ENCODE results near the gene MON2.
A peak's percentile ranks its signal among the peaks of the same experiment; 100 is the strongest.
"Not testable (repeated sequence)": the region's sequence is repeated elsewhere in the genome, so short reads cannot be mapped to it uniquely, and the experiment has no call there.

Gene MON2, protein sequence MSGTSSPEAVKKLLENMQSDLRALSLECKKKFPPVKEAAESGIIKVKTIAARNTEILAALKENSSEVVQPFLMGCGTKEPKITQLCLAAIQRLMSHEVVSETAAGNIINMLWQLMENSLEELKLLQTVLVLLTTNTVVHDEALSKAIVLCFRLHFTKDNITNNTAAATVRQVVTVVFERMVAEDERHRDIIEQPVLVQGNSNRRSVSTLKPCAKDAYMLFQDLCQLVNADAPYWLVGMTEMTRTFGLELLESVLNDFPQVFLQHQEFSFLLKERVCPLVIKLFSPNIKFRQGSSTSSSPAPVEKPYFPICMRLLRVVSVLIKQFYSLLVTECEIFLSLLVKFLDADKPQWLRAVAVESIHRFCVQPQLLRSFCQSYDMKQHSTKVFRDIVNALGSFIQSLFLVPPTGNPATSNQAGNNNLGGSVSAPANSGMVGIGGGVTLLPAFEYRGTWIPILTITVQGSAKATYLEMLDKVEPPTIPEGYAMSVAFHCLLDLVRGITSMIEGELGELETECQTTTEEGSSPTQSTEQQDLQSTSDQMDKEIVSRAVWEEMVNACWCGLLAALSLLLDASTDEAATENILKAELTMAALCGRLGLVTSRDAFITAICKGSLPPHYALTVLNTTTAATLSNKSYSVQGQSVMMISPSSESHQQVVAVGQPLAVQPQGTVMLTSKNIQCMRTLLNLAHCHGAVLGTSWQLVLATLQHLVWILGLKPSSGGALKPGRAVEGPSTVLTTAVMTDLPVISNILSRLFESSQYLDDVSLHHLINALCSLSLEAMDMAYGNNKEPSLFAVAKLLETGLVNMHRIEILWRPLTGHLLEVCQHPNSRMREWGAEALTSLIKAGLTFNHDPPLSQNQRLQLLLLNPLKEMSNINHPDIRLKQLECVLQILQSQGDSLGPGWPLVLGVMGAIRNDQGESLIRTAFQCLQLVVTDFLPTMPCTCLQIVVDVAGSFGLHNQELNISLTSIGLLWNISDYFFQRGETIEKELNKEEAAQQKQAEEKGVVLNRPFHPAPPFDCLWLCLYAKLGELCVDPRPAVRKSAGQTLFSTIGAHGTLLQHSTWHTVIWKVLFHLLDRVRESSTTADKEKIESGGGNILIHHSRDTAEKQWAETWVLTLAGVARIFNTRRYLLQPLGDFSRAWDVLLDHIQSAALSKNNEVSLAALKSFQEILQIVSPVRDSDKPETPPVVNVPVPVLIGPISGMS (N-terminal part only)

DNA sequence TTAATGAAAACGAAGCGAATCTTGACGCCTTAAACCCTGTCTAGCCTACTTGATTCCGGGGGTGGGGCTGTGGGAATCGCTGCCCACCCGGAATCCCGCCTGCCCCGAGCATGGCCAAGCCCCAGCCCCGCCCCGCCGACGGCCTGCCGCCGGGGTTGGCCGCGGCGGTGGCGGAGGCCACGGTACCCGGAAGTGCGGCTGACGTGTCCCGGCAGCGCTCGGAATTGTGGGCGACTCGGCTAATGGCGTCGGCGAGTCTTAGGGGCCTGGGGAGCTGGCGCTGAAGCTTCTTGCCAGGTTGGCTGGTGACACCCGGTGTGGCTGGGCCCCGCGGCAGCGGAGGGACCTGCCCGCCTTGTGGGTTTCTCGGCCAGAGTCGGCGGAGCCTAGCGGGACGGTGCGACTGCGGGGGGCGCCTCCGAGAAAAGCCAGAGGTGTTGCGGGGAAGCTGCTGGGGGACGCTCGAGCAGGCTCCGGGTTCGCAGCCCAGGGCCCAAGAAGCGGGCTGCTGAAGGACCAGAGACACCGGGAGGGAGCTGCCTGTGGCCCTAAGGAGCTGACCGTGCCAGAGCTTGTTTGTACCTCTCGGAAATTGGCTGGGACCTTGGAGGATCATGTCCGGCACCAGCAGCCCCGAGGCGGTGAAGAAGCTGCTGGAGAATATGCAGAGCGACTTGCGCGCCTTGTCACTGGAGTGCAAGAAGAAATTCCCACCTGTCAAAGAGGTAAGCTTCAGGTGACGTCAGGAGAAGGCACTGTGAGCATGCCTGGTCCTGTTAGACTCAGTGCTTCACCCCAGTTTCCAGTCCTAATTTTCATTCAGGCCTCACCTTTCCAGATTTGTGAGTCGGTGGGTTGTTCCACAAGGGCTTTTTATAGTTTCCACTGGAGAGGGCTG lies at the start of gene MON2:
MON2 (plus strand) TSS at position 233 of the 898 bp plus-strand sequence; CDS start at position 615, 382 bp downstream.
- peak within 1 kb of the TSS; percentile 93 for H3K4me3 ChIP-seq (ENCODE audit: low read depth, low read length)

DNA sequence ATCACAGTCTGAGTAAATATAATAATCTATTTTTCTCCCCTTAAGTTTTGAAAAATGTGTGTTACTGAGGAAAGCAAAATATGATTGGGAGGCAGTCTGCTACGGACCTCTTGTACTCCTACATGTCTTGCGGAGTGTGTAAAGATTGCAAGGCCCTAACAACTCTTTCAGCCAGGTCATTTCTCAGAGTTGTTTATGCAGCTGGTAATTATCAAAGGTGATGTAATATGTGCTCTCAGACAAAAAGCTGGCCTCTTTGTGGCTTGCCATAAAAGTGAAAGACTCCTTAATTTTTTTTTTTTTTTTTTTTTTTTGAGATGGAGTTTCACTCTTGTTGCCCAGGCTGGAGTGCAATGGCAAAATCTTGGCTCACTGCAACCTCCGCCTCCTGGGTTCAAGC lies 40.5 kb upstream of the MON2 start:
- no peak overlapping the region for H3K4me3 ChIP-seq (ENCODE audit: low read depth, low read length)

DNA sequence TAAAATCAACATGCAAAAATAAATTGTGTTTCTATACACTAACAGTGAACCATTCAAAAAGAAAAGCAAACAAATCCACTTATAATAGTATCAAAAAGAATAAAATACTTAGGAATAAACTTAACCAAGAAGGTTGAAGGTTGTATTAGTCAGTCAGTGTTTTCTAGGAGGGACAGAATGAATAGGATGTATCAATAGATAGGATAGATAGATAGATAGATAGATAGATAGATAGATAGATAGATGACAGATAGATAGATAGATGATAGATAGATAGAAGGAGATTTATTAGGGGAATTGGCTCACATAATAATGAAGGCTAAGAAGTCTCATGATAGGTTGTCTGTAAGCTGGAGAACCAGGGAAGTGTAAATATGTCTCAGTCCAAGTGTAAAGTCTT lies 37.2 kb upstream of the MON2 start:
- H3K4me3 ChIP-seq (ENCODE audit: low read depth, low read length): no peak overlapping the region

DNA sequence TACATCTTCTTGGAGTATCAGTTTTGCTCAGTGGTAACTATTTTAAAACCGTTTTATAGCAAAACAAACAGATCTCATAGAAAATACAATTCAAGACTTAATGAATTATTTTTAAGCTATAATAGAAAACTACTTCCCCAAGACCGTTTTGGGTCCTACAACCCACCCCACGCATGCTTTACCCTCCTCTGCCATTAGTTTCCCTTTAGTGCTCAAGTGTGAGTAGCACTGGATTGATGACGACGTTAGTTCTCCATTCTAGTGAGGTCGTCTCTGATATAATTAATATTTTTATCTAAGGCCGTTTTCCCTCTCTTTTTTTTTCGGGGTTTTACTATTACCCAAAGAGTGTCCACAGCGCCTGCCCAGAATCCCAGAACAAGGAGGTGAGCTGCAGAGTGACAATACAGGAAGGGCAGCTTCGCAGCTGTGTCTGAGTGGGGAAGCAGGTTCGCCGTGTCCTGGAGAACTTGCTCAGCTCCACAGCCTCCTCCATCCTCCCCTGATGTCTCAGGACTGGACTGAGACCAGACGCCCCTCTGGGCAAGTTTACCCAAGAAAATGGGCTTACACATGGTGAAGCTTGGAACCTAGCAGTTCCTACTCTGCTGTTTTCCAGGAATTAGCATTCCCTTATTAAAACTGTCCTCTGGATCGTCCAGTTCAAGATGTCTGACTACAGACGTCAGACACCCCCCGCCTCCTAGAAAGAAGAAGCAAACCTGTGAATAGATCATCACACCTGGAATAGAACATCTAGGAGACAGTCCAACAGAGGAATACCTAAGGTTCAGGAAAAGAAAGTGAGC lies 31.9 kb upstream of the MON2 start:
- H3K4me3 ChIP-seq (ENCODE audit: low read depth, low read length): peak overlapping the region; percentile 60

DNA sequence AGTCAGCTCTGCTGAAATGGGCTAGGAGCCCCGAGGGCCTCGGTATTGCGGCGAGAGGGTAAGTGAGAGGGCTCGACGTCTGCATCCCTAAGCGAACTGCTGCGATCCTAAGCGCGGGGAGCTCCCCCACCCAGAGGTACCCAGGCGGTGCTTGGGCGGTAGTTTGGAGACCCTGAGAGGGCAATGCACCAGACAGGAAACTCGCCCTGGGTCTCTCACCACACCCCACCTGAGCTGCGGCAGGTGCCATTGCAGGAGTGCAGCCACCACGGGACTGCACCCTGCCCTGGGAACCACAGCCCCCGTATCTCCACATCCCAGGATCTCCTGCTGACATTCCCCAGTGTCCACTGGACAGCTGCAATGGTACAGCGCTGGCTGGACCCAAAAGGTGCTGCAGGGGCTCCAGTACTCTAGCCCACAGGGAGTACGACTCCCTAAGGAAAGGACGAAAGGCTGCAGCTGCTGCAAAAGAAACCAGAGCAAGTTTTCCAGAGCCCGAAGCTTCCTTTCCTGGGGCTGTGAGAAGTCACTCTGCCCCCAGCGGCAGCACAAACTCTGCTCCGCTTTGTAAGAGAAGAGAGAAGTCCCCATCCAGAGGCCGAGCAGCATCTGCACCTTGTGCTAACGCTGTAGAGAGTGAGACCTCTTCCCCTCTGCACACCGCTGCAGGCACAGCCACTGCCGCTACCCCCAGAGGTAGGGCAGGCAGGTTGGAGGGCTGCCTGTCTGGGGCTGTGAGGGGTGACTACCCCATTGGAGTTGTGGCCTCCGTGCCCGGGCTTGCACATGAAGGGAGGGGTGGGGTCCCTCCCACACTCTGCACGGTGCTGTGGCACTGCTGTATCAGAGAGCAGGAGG lies 31.1 kb upstream of the MON2 start:
- peak overlapping the region; percentile 60 for H3K4me3 ChIP-seq (ENCODE audit: low read depth, low read length)

DNA sequence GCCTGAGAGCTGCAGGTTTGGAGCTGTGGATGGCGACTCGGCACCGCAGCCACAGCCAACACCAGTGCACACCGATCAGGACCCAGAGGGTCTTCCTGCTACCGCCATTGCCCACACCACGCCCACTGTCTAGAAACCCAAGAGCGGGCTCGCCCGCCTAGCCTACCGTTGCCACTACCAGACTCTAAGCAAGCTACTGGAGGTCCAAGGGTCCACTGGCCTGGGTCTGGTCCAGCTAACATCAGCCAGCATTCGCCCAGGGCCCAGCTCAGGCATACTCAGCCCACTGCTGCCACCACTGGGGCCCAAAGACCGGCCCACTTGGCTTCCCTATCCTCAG lies 30.5 kb upstream of the MON2 start:
- H3K4me3 ChIP-seq (ENCODE audit: low read depth, low read length): peak overlapping the region; percentile 60

DNA sequence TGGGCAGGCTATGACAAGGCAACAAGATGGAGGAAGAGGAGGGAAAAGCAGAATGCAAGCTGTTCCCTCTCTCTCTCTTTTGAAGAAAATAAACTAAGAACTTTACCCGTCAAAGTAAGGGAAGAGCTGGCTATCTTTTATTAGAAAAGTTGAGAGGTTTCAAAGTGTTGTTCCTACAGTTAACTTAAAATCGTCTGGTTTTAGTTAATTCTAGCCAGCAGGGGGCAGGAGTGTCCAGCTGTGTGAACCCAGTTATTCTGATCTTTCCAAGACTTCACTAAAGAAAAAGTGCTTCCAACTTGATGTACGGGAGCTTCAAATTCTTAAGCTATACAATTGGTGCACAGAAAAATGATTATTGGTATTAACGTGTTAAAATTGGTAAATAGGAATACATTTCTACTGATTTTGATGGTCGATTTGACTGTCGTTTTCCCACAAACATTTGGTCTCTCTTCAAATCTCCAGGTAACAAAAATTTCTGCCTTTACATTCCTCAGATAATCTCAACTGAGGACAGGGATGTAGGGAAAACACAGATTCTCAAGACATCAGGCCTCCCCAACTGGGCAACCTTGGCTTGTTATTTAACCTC lies 28.4 kb upstream of the MON2 start:
- H3K4me3 ChIP-seq (ENCODE audit: low read depth, low read length): no peak overlapping the region

DNA sequence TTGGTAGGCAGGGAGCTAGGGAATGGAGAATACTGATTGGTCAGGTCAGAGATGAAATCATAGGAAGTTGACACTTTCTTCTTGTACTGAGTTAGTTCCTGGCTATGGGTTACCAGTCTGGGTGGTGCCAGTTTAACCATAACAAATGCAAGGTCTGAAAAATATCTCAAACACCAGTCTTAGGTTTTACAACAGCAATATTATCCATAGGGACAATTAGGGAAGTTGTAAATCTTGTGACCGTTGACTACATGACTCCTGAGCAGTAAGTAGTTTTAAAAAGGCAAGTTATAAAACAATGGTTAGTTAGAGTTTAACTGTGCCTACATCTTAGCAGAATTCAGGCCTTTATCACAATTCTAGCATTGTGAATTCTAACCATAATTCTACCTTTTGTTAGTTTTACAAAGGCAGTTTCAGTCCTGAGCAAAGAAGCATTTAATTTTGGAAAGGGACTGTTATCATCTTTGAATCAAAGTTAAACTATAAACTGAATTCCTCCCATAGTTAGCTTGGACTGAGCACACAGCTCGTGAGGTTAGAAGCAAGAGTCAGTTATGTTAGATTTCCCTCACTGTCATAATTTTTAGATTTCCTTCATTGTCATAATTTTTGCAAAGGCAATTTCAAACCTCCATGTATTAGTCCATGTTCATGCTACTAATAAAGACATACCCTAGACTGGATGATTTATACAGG lies 19.7 kb upstream of the MON2 start:
- H3K4me3 ChIP-seq (ENCODE audit: low read depth, low read length): no peak overlapping the region

DNA sequence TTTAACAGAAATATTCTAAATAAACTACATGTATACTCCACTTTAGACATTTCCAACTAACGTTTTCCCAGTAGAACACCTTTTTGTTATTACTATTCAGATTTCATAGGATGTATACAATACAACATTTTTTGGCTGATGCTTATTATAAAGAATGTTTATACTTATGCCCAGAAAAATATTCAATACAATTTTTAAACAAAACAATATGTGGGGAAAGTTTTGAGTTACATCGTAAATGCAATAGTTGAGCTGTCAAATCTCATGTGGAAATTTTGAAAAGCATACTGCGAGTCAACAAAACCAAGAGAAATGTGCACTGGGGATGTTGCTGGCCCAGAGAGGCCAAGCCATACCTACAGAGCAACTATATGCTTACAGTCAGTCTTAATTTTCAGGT lies 18.2 kb upstream of the MON2 start:
- no peak overlapping the region for H3K4me3 ChIP-seq (ENCODE audit: low read depth, low read length)

DNA sequence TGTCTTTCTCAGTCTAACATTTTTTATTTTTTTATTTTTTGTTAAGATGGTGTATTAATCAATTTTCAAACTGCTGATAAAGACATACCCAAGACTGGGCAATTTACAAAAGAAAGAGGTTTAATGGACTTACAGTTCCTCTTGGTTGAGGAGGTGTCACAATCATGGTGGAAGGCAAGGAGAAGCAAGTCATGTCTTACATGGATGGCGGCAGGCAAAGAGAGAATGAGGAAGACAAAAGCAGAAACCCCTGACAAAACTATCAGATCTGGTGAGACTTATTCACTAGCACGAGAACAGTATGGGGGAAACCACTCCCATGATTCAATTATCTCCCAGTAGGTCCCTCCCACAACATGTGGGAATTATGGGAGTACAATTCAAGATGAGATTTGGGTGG lies 11.2 kb upstream of the MON2 start:
- not testable (repeated sequence) for H3K4me3 ChIP-seq (ENCODE audit: low read depth, low read length)

DNA sequence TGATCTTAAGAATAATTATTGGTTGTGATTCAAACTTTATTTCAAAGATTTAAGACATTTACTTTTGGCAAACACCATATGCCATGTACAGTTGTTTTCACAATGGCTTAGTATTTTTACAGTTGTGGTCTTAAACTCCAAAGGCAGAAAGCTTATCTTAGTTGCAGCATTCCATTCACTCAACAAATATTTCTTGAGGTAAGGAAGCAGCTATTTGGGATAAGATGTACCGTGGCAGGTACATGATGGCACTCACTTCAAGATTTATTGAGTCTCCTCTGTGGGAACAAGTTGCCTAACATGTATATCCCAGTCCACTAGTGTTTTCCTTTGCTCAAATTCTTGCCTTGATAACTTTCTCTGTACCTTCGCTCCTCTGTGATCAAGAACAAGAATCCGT lies 8.0 kb upstream of the MON2 start:
- no peak overlapping the region for H3K4me3 ChIP-seq (ENCODE audit: low read depth, low read length)

DNA sequence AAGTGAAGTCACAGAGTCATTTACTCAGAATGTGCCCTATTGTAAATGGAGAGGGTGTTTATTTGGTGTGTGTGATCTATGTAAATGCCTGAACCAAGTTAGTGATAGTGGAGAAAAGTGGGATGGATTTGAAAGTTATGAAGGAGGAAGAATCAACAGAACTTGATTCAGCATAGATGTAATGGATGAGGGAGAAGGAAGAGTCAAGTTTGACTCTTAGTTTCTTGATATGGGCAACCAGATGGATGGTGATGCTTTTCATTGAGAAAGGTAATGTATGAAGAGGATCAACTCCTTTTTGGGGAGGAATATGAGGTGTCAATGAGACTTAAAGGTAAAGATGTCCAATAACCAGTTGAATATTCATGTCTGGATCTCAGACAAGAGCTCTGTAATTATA lies 6.7 kb upstream of the MON2 start:
- no peak overlapping the region for H3K4me3 ChIP-seq (ENCODE audit: low read depth, low read length)

DNA sequence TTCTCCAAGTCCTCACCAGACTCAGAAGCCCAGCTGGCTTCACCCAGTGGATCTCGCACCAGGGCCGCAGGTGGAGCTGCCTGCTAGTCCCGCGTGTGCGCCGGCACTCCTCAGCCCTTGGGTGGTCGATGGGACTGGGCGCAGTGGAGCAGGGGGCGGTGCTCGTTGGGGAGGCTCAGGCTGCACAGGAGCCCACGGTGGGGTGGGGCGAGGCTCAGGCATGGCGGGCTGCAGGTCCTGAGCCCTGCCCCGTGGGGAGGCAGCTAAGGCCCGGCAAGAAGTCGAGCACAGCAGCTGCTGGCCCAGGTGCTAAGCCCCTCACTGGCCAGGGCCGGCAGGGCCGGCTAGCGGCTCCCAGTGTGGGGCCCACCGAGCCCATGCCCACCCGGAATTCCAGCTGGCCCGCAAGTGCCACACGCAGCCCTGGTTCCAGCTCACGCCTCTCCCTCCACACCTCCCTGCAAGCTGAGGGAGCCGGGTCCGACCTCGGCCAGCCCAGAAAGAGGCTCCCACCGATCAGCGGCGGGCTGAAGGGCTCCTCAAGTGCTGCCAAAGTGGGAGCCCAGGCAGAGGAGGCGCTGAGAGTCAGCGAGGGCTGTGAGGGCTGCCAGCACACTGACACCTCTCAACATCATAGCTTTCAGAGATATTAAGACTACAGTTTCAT lies 5.3 kb upstream of the MON2 start:
- H3K4me3 ChIP-seq (ENCODE audit: low read depth, low read length): not testable (repeated sequence)

DNA sequence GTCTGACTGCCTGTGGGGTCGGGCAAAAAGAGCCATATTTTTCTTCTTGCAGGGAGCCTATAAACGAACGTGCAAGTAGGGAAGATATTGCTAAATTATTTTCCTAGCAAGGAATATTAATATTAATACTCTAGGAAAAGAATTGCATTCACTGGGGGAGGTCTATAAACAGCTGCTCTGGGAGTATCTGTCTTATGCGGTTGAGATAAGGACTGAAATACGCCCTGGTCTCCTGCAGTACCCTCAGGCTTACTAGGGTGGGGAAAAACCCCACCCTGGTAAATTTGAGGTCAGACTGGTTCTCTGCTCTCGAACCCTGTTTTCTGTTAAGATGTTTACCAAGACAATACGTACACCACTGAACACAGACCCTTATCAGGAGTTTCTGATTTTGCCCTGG lies 3.4 kb upstream of the MON2 start:
- not testable (repeated sequence) for H3K4me3 ChIP-seq (ENCODE audit: low read depth, low read length)

DNA sequence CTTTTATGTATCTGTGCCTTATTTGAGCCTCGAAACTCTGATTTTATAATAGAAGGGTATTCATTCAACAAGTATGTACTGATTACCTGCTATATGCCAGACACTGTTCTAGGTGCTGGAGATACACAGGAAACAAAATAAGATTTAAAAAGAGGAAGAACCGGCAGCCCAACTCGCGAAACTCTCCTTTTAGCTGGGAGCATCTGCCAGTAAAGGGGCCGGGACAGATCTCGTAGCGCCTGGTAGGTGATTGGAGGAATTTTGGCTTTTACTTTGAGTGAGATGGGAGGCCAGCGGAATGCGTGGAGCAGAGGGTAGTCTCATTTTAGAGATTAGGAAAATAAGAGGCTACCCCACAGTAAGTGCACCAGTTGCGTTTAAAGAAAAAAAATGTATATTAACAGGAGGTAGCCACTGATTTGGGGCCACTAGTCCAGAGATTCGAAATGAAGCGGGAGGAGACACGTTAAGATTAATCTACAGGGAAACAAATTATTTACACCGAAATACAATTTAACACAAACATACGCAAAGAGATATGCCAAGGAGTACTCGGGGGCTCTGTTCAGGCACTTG lies 520 bp upstream of the MON2 start:
- H3K4me3 ChIP-seq (ENCODE audit: low read depth, low read length): peak overlapping the region; percentile 93

DNA sequence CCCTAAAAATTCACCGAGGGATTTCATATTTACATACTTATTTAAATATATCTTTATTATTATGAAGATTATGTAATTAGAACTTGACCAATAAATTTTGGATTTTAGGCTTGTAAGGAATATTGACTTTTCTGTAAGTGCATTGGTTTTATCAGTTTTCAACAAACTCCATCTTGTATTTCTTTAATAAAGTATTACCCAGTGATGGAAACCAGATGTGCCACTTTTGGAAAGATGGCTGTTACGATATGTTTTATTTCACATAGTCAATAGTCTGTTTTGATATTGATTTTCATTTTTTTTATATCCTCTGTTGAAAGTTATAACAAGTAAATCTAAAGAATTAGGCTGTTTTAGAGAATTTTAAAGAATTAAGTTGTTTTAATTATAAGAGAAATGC lies 1.8 kb downstream of the MON2 start:
- H3K4me3 ChIP-seq (ENCODE audit: low read depth, low read length): no peak overlapping the region

DNA sequence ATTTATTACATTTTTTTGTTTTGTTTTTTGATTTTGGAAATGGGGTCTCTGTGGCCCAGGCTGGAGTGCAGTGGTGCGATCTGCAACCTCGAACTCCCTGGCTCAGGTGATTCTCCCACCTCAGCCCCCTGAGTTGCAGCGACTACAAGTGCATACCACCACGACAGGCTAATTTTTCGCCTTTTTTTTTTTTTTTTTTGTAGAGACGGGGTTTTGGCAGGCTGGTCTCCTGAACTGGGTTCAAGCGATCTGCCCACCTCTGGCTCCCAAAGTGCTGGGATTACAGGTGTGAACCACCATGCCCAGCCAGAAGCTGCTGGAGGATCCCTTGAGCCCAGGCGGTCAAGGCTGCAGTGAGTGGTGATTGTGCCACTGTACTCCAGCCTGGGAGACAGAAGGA lies 2.3 kb downstream of the MON2 start:
- H3K4me3 ChIP-seq (ENCODE audit: low read depth, low read length): no peak overlapping the region

Measured in iPS-11a (cell line).